HepG2 (cell line): ENCODE data around the gene TUBA8. TPM values are rescaled to one million over a fixed set of nuclear protein-coding genes. Genes with fewer than 3 reads are reported as not detected.

ENCODE experiments used
- ATAC-seq: fragments of 200-7000 bp; cut with Tn5 transposase; 3 replicates; pipeline ENCODE4 v1.9.1; 2020; ENCODE audit warnings: mild to moderate bottlenecking, moderate library complexity
- BruUV-seq: library from RNA; stranded (reverse); fragments of 400-500 nt; replicated peaks from 2 replicates; lab custom pipeline; 2021; lab: Mats Ljungman, UMichigan
- CTCF ChIA-PET: fragments of 300-600 bp; formaldehyde crosslinking; extraction: SDS; loops from one replicate; lab custom pipeline; 2021; ENCODE audit warnings: low total read pairs, inconsistent platforms, low intra/inter-chr PET ratio; lab: Yijun Ruan, JAX
- POLR2A ChIA-PET: fragments of 350-600 bp; sonication (Branson Sonifier 250); formaldehyde crosslinking; loops from one replicate; lab custom pipeline; 2020; ENCODE audit warnings: antibody characterized with exemption, inconsistent platforms; lab: Yijun Ruan, JAX
- DNase-seq: peaks from one replicate; pipeline ENCODE4 v3.0.0-alpha.2; 2015; ENCODE audit warnings: low spot score
- FAIRE-seq: peaks from 3 replicates; lab custom pipeline; 2011; peaks lifted over from hg19 to GRCh38; lab: Jason Lieb, UNC
- H2AFZ ChIP-seq: one replicate; pipeline ENCODE4 v1.6.1; 2011; ENCODE audit warnings: low read length, inconsistent platforms
- H3K27ac ChIP-seq: fragments of 300-600 bp; 3 replicates; pipeline ENCODE4 v1.8.0; 2011; ENCODE audit warnings: mixed run types, mild to moderate bottlenecking, mixed read lengths, low read length, inconsistent platforms; ENCODE audit not compliant: insufficient read depth; ENCODE audit errors: extremely low read length
- H3K27me3 ChIP-seq, 2 experiments: fragments of 200-600 bp in 1 of 2; 2 replicates in 1 of 2; 3 replicates in 1 of 2; pipeline versions ENCODE4 v1.6.0 to v1.8.0; 2011; ENCODE audit warnings: low read length in 2 of 2, mild to moderate bottlenecking in 2 of 2, moderate library complexity in 2 of 2, inconsistent platforms in 1 of 2; ENCODE audit not compliant: insufficient read depth in 2 of 2, control insufficient read depth in 1 of 2
- H3K36me3 ChIP-seq, 2 experiments: fragments of 200-600 bp in 1 of 2; replicated peaks in 1 of 2; 2 replicates in 1 of 2; 3 replicates in 1 of 2; pipeline versions ENCODE4 v1.5.1 to v1.8.0; 2011; ENCODE audit warnings: low read length in 2 of 2, inconsistent platforms in 1 of 2; ENCODE audit not compliant: insufficient read depth in 2 of 2, control insufficient read depth in 1 of 2
- H3K4me1 ChIP-seq: 2 replicates; pipeline ENCODE4 v1.5.1; 2012; ENCODE audit warnings: low read length, inconsistent platforms; ENCODE audit not compliant: insufficient read depth
- H3K4me2 ChIP-seq: 2 replicates; pipeline ENCODE4 v1.6.0; 2011; ENCODE audit warnings: low read depth, low read length, inconsistent platforms
- H3K4me3 ChIP-seq, 3 experiments: fragments of 200-600 bp in 1 of 3; sonication (generic), shearing (Covaris generic) in 1 of 3; replicated peaks in 1 of 3; 2 replicates each; pipeline ENCODE4 v1.5.1; 2011 to 2016; ENCODE audit warnings: low read length in 3 of 3, inconsistent platforms in 2 of 3, low read depth in 2 of 3, mild to moderate bottlenecking in 2 of 3, control low read depth in 1 of 3, mixed read lengths in 1 of 3; ENCODE audit not compliant: insufficient read depth in 1 of 3
- H3K79me2 ChIP-seq: one replicate; pipeline ENCODE4 v1.6.1; 2011; ENCODE audit warnings: low read length, inconsistent platforms; ENCODE audit not compliant: insufficient read depth
- H3K9ac ChIP-seq: 2 replicates; pipeline ENCODE4 v1.6.0; 2011; ENCODE audit warnings: mild to moderate bottlenecking, low read depth, low read length, inconsistent platforms; ENCODE audit not compliant: insufficient read depth
- H3K9me3 ChIP-seq: 2 replicates; pipeline ENCODE4 v1.5.1; 2012; ENCODE audit warnings: mild to moderate bottlenecking, low read length
- H4K20me1 ChIP-seq: 2 replicates; pipeline ENCODE4 v1.6.0; 2011; ENCODE audit warnings: inconsistent platforms, mild to moderate bottlenecking, low read length, moderate library complexity; ENCODE audit not compliant: insufficient read depth
- FOXA3 ChIP-seq: IDR thresholded peaks from 2 replicates; pipeline ENCODE4 v1.6.1; 2016; ENCODE audit warnings: missing genetic modification reagents, missing compliant biosample characterization
- HDAC1 ChIP-seq: sonication (generic); formaldehyde crosslinking; IDR thresholded peaks from 2 replicates; pipeline ENCODE4 v1.5.1; 2020; ENCODE audit warnings: mild to moderate bottlenecking, missing genetic modification reagents
- KDM5B ChIP-seq: sonication (generic); formaldehyde crosslinking; IDR thresholded peaks from 2 replicates; pipeline ENCODE4 v1.4.0; 2020; ENCODE audit warnings: missing genetic modification reagents, mild to moderate bottlenecking, borderline replicate concordance
- KLF11 ChIP-seq: IDR thresholded peaks from 2 replicates; pipeline ENCODE4 v1.6.1; 2016; ENCODE audit warnings: missing compliant biosample characterization
- KLF6 ChIP-seq: IDR thresholded peaks from 2 replicates; pipeline ENCODE4 v1.8.0; 2016; ENCODE audit warnings: missing biosample characterization, missing genetic modification reagents
- PHF21A ChIP-seq: sonication (generic); formaldehyde crosslinking; IDR thresholded peaks from 2 replicates; pipeline ENCODE4 v1.5.0; 2020; ENCODE audit warnings: mild to moderate bottlenecking, missing genetic modification reagents
- ZKSCAN5 ChIP-seq: sonication (generic); formaldehyde crosslinking; IDR thresholded peaks from 2 replicates; pipeline ENCODE4 v1.5.1; 2020; ENCODE audit warnings: mild to moderate bottlenecking, missing genetic modification reagents
- ZMYM3 ChIP-seq: sonication (generic); formaldehyde crosslinking; IDR thresholded peaks from 2 replicates; pipeline ENCODE4 v1.5.1; 2020; ENCODE audit warnings: mild to moderate bottlenecking, missing genetic modification reagents
- ZNF205 ChIP-seq: IDR thresholded peaks from 2 replicates; pipeline ENCODE4 v1.6.1; 2018; ENCODE audit warnings: missing biosample characterization, missing genetic modification reagents
- ZNF30 ChIP-seq: sonication (generic); formaldehyde crosslinking; IDR thresholded peaks from 2 replicates; pipeline ENCODE4 v1.5.0; 2020; ENCODE audit warnings: mild to moderate bottlenecking, missing genetic modification reagents
- ZNF652 ChIP-seq: IDR thresholded peaks from 2 replicates; pipeline ENCODE4 v1.6.1; 2016; ENCODE audit warnings: low read depth, borderline replicate concordance
- WGBS: methylation state at CpG from one replicate; pipeline ENCODE4 v1.1.6; 2017; ENCODE audit warnings: low lambda C conversion rate; 5-methylcytosine and 5-hydroxymethylcytosine counted together
- in situ Hi-C: cut with HindIII; loops from 2 replicates; pipeline ENCODE4 v1.10.0; 2017; ENCODE audit warnings: low pct_unique_long_range_greater_than_20kb; ENCODE audit not compliant: extremely low pct_ligation_motif_present
- intact Hi-C: fragments of 100-400 bp; cut with micrococcal nuclease; formaldehyde crosslinking; loops from one replicate; pipeline ENCODE4 v1.10.0; 2022; ENCODE audit not compliant: unreplicated experiment
- polyA plus RNA-seq, 8 experiments: library from polyadenylated mRNA; depleted of rRNA in 3 of 8; stranded (reverse) in 7 of 8; unstranded in 1 of 8; fragments of >200 nt; fragmentation: Illumina TruSeq in 4 of 8; extraction: Trizol in 4 of 8; gene quantifications; 2 replicates each; pipeline versions ENCODE4 v1.2.1 to v1.2.3, GENCODE V29; 2011 to 2016; ENCODE audit warnings: low read depth in 4 of 8, missing spikeins in 1 of 8, mixed read lengths in 1 of 8; ENCODE audit not compliant: insufficient read depth in 1 of 8
- total RNA-seq, 5 experiments: library from RNA; depleted of rRNA; stranded (reverse); fragments of >200 nt; fragmentation: Illumina TruSeq; extraction: Trizol; gene quantifications; 2 replicates each; pipeline ENCODE4 v1.2.3, GENCODE V29; 2016; ENCODE audit warnings: low read depth in 1 of 5
- TF ChIP-seq, protein P1 (sequence below): sonication (generic); formaldehyde crosslinking; IDR thresholded peaks from 2 replicates; pipeline ENCODE4 v1.5.1; 2020; ENCODE audit warnings: mild to moderate bottlenecking, moderate library complexity, missing genetic modification reagents
- TF ChIP-seq, protein P2 (sequence below): sonication (generic); formaldehyde crosslinking; IDR thresholded peaks from 2 replicates; pipeline ENCODE4; 2020; ENCODE audit warnings: missing genetic modification reagents, mild to moderate bottlenecking, borderline replicate concordance
- TF ChIP-seq, protein P3 (sequence below): sonication (generic); formaldehyde crosslinking; IDR thresholded peaks from 2 replicates; pipeline ENCODE4 v1.4.0; 2020; ENCODE audit warnings: missing genetic modification reagents

TUBA8 gene
- total and polyA plus RNA-seq, 2 of the 13 experiments (the other 11 are each of a cell fraction or from before 2014, with no cell fraction given), result 0.35 to 0.69 TPM

DNA sequence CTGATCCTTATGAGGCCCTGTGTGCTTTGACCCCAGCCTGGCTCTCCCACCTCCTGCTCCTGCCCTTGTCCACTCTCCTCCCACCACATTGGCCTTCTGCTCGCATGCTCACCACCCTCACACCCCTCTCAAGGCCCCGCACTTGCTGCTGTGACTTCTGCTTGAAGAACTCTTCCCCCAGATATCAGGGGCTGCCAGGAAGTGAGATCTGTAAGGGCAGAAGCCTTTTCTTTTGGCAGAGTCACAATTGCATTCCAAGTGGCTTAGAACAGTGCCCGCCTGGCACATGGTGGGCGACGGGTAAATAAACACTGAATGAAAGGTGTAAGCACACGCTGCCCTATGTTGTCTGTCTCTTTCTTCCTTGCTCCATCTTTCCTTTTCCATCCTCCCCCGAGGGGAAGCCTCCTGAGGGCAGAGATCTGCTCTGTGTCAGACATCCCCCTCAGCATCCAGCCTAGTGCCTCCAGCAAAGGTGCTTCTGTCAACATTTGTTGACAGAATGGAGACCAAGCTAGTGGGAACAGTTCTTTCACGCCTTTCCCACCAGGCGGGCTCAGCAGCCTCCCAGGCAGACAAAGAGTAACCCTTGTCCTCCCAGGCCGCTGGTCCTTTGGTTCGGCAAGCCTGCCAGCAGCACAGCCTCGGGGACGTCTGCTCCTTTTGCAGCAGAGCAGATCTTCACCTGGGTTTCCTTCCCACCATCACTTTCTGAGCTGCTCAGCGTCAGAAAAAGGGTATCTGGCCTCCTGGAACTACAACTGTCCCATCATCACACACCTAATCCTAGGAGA, 42.9 kb upstream of the TUBA8 start:
- Histone ChIP-seq H3K36me3 (no peaks in the 10 kb centered on the region), H3K27me3 (no peaks in the 10 kb centered on the region), H3K9me3 (no peaks in the 10 kb centered on the region), H3K4me3 (peak overlapping the region in 2 of 3 experiments; percentile 3 to 45; a peak in 3 of 6 replicates), H3K27ac (no peak overlapping the region), H2AFZ (peak overlapping the region; percentile 73), H3K79me2 (no peaks in the 10 kb centered on the region), H3K4me1 (peaks cover 74% of the 10 kb centered on the region), H3K4me2 (peak overlapping the region; percentile 73), H4K20me1 (no peaks in the 10 kb centered on the region), H3K9ac (0 out of 2 replicates have a peak overlapping the region, but pooled peaks have one; percentile 9)
- FAIRE-seq (peak; percentile 51), DNase-seq (no peak), ATAC-seq (peak; percentile 73)
- TSS peak; percentile 82 for BruUV-seq
- POLR2A ChIA-PET, result interaction anchor here (1.5 to 2.2 kb wide), 4 partner anchors 9 to 32 kb away, joined by 3 to 16 read pairs (median 10); partner anchors contain the start of gene PEX26
- CTCF ChIA-PET, result no interaction called here
- in situ Hi-C loops, result no loop called here
- WGBS, result 32% methylated on average over 14 of the region's 14 CpGs
- intact Hi-C loops, result no loop called here
- TF ChIP-seq ZKSCAN5 (CRISPR knock-in tag) (0 out of 2 replicates have a peak, but pooled peaks have one; percentile 32), ZNF30 (CRISPR knock-in tag) (no peak), ZNF205 (no peak), FOXA3 (CRISPR knock-in tag) (0 out of 2 replicates have a peak, but pooled peaks have one; percentile 11), ZNF652 (CRISPR knock-in tag) (peak; percentile 87), KLF11 (CRISPR knock-in tag) (no peak), KDM5B (CRISPR knock-in tag) (0 out of 2 replicates have a peak, but pooled peaks have one; percentile 33), ZMYM3 (CRISPR knock-in tag) (peak; percentile 40; the same call in 1 of the 2 replicates), KLF6 (no peak), PHF21A (CRISPR knock-in tag) (peak; percentile 25; the same call in 1 of the 2 replicates), HDAC1 (0 out of 2 replicates have a peak, but pooled peaks have one; percentile 22)
- TF ChIP-seq, protein P1, sequence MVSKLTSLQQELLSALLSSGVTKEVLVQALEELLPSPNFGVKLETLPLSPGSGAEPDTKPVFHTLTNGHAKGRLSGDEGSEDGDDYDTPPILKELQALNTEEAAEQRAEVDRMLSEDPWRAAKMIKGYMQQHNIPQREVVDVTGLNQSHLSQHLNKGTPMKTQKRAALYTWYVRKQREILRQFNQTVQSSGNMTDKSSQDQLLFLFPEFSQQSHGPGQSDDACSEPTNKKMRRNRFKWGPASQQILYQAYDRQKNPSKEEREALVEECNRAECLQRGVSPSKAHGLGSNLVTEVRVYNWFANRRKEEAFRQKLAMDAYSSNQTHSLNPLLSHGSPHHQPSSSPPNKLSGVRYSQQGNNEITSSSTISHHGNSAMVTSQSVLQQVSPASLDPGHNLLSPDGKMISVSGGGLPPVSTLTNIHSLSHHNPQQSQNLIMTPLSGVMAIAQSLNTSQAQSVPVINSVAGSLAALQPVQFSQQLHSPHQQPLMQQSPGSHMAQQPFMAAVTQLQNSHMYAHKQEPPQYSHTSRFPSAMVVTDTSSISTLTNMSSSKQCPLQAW (CRISPR knock-in tag), result peak; percentile 39; the same call in 1 of the 2 replicates
- TF ChIP-seq, protein P2, sequence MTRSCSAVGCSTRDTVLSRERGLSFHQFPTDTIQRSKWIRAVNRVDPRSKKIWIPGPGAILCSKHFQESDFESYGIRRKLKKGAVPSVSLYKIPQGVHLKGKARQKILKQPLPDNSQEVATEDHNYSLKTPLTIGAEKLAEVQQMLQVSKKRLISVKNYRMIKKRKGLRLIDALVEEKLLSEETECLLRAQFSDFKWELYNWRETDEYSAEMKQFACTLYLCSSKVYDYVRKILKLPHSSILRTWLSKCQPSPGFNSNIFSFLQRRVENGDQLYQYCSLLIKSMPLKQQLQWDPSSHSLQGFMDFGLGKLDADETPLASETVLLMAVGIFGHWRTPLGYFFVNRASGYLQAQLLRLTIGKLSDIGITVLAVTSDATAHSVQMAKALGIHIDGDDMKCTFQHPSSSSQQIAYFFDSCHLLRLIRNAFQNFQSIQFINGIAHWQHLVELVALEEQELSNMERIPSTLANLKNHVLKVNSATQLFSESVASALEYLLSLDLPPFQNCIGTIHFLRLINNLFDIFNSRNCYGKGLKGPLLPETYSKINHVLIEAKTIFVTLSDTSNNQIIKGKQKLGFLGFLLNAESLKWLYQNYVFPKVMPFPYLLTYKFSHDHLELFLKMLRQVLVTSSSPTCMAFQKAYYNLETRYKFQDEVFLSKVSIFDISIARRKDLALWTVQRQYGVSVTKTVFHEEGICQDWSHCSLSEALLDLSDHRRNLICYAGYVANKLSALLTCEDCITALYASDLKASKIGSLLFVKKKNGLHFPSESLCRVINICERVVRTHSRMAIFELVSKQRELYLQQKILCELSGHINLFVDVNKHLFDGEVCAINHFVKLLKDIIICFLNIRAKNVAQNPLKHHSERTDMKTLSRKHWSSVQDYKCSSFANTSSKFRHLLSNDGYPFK (CRISPR knock-in tag), result peak; percentile 26; the same call in 1 of the 2 replicates
- TF ChIP-seq, protein P3, sequence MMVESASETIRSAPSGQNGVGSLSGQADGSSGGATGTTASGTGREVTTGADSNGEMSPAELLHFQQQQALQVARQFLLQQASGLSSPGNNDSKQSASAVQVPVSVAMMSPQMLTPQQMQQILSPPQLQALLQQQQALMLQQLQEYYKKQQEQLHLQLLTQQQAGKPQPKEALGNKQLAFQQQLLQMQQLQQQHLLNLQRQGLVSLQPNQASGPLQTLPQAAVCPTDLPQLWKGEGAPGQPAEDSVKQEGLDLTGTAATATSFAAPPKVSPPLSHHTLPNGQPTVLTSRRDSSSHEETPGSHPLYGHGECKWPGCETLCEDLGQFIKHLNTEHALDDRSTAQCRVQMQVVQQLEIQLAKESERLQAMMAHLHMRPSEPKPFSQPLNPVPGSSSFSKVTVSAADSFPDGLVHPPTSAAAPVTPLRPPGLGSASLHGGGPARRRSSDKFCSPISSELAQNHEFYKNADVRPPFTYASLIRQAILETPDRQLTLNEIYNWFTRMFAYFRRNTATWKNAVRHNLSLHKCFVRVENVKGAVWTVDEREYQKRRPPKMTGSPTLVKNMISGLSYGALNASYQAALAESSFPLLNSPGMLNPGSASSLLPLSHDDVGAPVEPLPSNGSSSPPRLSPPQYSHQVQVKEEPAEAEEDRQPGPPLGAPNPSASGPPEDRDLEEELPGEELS, result 0 out of 2 replicates have a peak, but pooled peaks have one; percentile 26
